Panc1 (cell line): Measurements from ENCODE around the gene DYNC2I2.

Source experiments
- CTCF ChIP-seq: fragments of 450-650 bp; IDR thresholded peaks from 2 replicates; pipeline ENCODE4 v1.5.1; 2017; ENCODE audit warnings: mild to moderate bottlenecking
- POLR2AphosphoS5 ChIP-seq: IDR thresholded peaks from 2 replicates; pipeline ENCODE4 v1.6.1; 2012; ENCODE audit warnings: mild to moderate bottlenecking, low read depth, low read length, moderate library complexity
- SIN3A ChIP-seq: IDR thresholded peaks from 2 replicates; pipeline ENCODE4 v1.6.1; 2012; ENCODE audit warnings: low read depth, mild to moderate bottlenecking, low read length, moderate library complexity, borderline replicate concordance; ENCODE audit not compliant: insufficient read depth
- TCF7L2 ChIP-seq: IDR thresholded peaks from 2 replicates; pipeline ENCODE4 v1.6.1; 2011; ENCODE audit warnings: mild to moderate bottlenecking, low read depth, low read length, inconsistent platforms
- TF ChIP-seq, protein P1 (sequence below), 2 experiments: IDR thresholded peaks; 2 replicates each; pipeline ENCODE4 v1.6.1; 2011 to 2012; ENCODE audit warnings: low read depth in 2 of 2, control low read depth in 1 of 2, low read length in 1 of 2, mild to moderate bottlenecking in 1 of 2, moderate library complexity in 1 of 2; ENCODE audit not compliant: insufficient read depth in 1 of 2

- no peak for TF ChIP-seq CTCF
- 0 out of 2 replicates have a peak, but pooled peaks have one; percentile 17 for TF ChIP-seq POLR2AphosphoS5
- no peak for TF ChIP-seq SIN3A
- TF ChIP-seq, protein P1, sequence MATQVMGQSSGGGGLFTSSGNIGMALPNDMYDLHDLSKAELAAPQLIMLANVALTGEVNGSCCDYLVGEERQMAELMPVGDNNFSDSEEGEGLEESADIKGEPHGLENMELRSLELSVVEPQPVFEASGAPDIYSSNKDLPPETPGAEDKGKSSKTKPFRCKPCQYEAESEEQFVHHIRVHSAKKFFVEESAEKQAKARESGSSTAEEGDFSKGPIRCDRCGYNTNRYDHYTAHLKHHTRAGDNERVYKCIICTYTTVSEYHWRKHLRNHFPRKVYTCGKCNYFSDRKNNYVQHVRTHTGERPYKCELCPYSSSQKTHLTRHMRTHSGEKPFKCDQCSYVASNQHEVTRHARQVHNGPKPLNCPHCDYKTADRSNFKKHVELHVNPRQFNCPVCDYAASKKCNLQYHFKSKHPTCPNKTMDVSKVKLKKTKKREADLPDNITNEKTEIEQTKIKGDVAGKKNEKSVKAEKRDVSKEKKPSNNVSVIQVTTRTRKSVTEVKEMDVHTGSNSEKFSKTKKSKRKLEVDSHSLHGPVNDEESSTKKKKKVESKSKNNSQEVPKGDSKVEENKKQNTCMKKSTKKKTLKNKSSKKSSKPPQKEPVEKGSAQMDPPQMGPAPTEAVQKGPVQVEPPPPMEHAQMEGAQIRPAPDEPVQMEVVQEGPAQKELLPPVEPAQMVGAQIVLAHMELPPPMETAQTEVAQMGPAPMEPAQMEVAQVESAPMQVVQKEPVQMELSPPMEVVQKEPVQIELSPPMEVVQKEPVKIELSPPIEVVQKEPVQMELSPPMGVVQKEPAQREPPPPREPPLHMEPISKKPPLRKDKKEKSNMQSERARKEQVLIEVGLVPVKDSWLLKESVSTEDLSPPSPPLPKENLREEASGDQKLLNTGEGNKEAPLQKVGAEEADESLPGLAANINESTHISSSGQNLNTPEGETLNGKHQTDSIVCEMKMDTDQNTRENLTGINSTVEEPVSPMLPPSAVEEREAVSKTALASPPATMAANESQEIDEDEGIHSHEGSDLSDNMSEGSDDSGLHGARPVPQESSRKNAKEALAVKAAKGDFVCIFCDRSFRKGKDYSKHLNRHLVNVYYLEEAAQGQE (IDR thresholded peaks at IDR 0.05; ENCODE audit: insufficient read depth in 1 of 2, low read depth in 2 of 2, low read length in 1 of 2) = no peak
- TF ChIP-seq TCF7L2 = no peak
Observed at GRCh38 chr9:128626181-128626580, 30.5 kb downstream of the DYNC2I2 start.
